SH-SY5Y (cell line): ENCODE measurements around the gene ZSCAN18.

ENCODE experiments used
- GATA2 ChIP-seq: IDR thresholded peaks from 2 replicates; pipeline ENCODE4 v1.6.1; 2011; ENCODE audit warnings: mild to moderate bottlenecking, low read depth, low read length
- GATA3 ChIP-seq: IDR thresholded peaks from 2 replicates; pipeline ENCODE4 v1.6.1; 2011; ENCODE audit warnings: low read depth, mild to moderate bottlenecking, low read length, moderate library complexity

Gene ZSCAN18

GRCh38 chr19:58059671-58060078, 38.4 kb downstream of the ZSCAN18 start:
- TF ChIP-seq GATA3 = no peak
- no peak for TF ChIP-seq GATA2

GRCh38 chr19:58059003-58059670, 38.9 kb downstream of the ZSCAN18 start, which contains the start of gene ZNF135:
Gene ZNF135 (plus strand): TSS chr19:58059282. CDS start chr19:58060003, 721 bp downstream.
- TF ChIP-seq GATA2 (no peak), GATA3 (no peak)

GRCh38 chr19:58058467-58058866, 39.6 kb downstream of the ZSCAN18 start:
- TF ChIP-seq GATA2 (no peak), GATA3 (no peak)

GRCh38 chr19:58056861-58057260, 41.2 kb downstream of the ZSCAN18 start:
- TF ChIP-seq GATA2 (no peak), GATA3 (no peak)

- TF ChIP-seq GATA2 (no peak), GATA3 (no peak)
These were observed 41.8 kb downstream of the ZSCAN18 start for GRCh38 chr19:58056261-58056660.

GRCh38 chr19:58054901-58055874, 42.8 kb downstream of the ZSCAN18 start:
- TF ChIP-seq GATA3 = no peak
- no peak for TF ChIP-seq GATA2

- TF ChIP-seq GATA2 (no peak), GATA3 (no peak)
These were observed 44.4 kb downstream of the ZSCAN18 start for GRCh38 chr19:58053480-58054156.

- no peak for TF ChIP-seq GATA3
These were observed 45.8 kb downstream of the ZSCAN18 start for GRCh38 chr19:58052256-58052655.

- TF ChIP-seq GATA3 (no peak), GATA2 (no peak)
These were observed 50.4 kb downstream of the ZSCAN18 start for GRCh38 chr19:58047672-58048071.

- TF ChIP-seq GATA3 (no peak), GATA2 (no peak)
These were observed 51.2 kb downstream of the ZSCAN18 start for GRCh38 chr19:58046856-58047255.

GRCh38 chr19:58045411-58046050, 52.5 kb downstream of the ZSCAN18 start:
- TF ChIP-seq GATA2 (no peak), GATA3 (no peak)

GRCh38 chr19:58044886-58045285, 53.1 kb downstream of the ZSCAN18 start:
- no peak for TF ChIP-seq GATA2
- TF ChIP-seq GATA3 = no peak

- TF ChIP-seq GATA3 (no peak), GATA2 (no peak)
These were observed 53.6 kb downstream of the ZSCAN18 start for GRCh38 chr19:58044391-58044790.

- TF ChIP-seq GATA2 (no peak), GATA3 (no peak)
These were observed 55.3 kb downstream of the ZSCAN18 start for GRCh38 chr19:58042495-58043340.
